H1 (cell line): Measurements from ENCODE around the gene TPSB2. TPM values are rescaled to one million over a fixed set of nuclear protein-coding genes. Genes with fewer than 3 reads are reported as not detected.

Source experiments
- CTCF ChIA-PET: fragments of 300-600 bp; sonication (Branson Sonifier 250); formaldehyde crosslinking; loops from one replicate; lab custom pipeline; 2021; ENCODE audit not compliant: partially characterized antibody; lab: Charles Lee
- POLR2A ChIA-PET: fragments of 300-600 bp; sonication (Branson Sonifier 250); formaldehyde crosslinking; loops from one replicate; lab custom pipeline; 2021; ENCODE audit warnings: inconsistent platforms; ENCODE audit not compliant: partially characterized antibody; lab: Charles Lee
- DNase-seq, 2 experiments: peaks; one replicate each; pipeline versions ENCODE4 v3.0.0 to v3.0.0-alpha.2; 2010 to 2022; ENCODE audit warnings: low spot score in 2 of 2, low read depth in 1 of 2, mixed read lengths in 1 of 2
- FAIRE-seq: peaks from 2 replicates; lab custom pipeline; 2011; peaks lifted over from hg19 to GRCh38; lab: Jason Lieb, UNC
- H2AFZ ChIP-seq: 2 replicates; pipeline ENCODE4 v1.8.1; 2012; ENCODE audit warnings: low read length, inconsistent platforms
- H2AK5ac ChIP-seq: 2 replicates; pipeline ENCODE4 v1.6.1; 2013; ENCODE audit warnings: low read depth, low read length
- H2BK120ac ChIP-seq: replicated peaks from 2 replicates; pipeline ENCODE3; 2013; ENCODE audit warnings: low read depth, low read length, inconsistent platforms
- H2BK12ac ChIP-seq: 2 replicates; pipeline ENCODE4 v1.6.1; 2013; ENCODE audit warnings: low read depth, low read length
- H2BK15ac ChIP-seq: 2 replicates; pipeline ENCODE4 v1.6.1; 2013; ENCODE audit warnings: low read length
- H2BK20ac ChIP-seq: 2 replicates; pipeline ENCODE4 v1.6.1; 2013; ENCODE audit warnings: low read length
- H2BK5ac ChIP-seq: 2 replicates; pipeline ENCODE4 v1.6.1; 2013; ENCODE audit warnings: low read depth, low read length
- H3K14ac ChIP-seq: 2 replicates; pipeline ENCODE4 v1.6.1; 2013; ENCODE audit warnings: inconsistent platforms; ENCODE audit not compliant: insufficient read length
- H3K18ac ChIP-seq: 2 replicates; pipeline ENCODE4 v1.6.1; 2013; ENCODE audit warnings: low read length; ENCODE audit errors: extremely low read depth
- H3K23ac ChIP-seq: 2 replicates; pipeline ENCODE4 v1.6.1; 2013; ENCODE audit warnings: inconsistent platforms; ENCODE audit not compliant: insufficient read length
- H3K23me2 ChIP-seq: 2 replicates; pipeline ENCODE4 v1.6.1; 2013; ENCODE audit warnings: low read depth, low read length
- H3K27ac ChIP-seq: 2 replicates; pipeline ENCODE4 v1.6.1; 2011; ENCODE audit warnings: low read depth, low read length, inconsistent platforms
- H3K27me3 ChIP-seq, 4 experiments: replicated peaks in 1 of 4; 1 replicate in 1 of 4; 2 replicates in 3 of 4; pipeline versions ENCODE4 v1.6.1 to v1.8.1; 2011 to 2013; ENCODE audit warnings: low read length in 3 of 4, mild to moderate bottlenecking in 3 of 4, inconsistent platforms in 2 of 4, mixed read lengths in 2 of 4, moderate library complexity in 1 of 4; ENCODE audit not compliant: control insufficient read depth in 3 of 4, insufficient read depth in 3 of 4; ENCODE audit errors: extremely low read depth in 1 of 4
- H3K36me3 ChIP-seq, 4 experiments: 2 replicates each; pipeline versions ENCODE4 v1.6.1 to v1.8.1; 2011 to 2013; ENCODE audit warnings: mild to moderate bottlenecking in 4 of 4, low read length in 3 of 4, moderate library complexity in 2 of 4, control low read depth in 1 of 4, inconsistent platforms in 1 of 4; ENCODE audit not compliant: insufficient read depth in 4 of 4, control insufficient read depth in 2 of 4
- H3K4ac ChIP-seq: replicated peaks from 2 replicates; pipeline ENCODE3; 2013; ENCODE audit warnings: low read length, low read depth, mixed read lengths, inconsistent platforms; ENCODE audit not compliant: insufficient read length
- H3K4me1 ChIP-seq, 4 experiments: replicated peaks in 1 of 4; 1 replicate in 1 of 4; 2 replicates in 3 of 4; pipeline versions ENCODE4 v1.6.1 to v1.8.1; 2011 to 2013; ENCODE audit warnings: low read length in 3 of 4, inconsistent platforms in 2 of 4, mixed read lengths in 1 of 4; ENCODE audit not compliant: insufficient read depth in 4 of 4, control insufficient read depth in 3 of 4
- H3K4me2 ChIP-seq, 2 experiments: 2 replicates each; pipeline versions ENCODE4 v1.6.1 to v1.8.1; 2011 to 2013; ENCODE audit warnings: low read depth in 2 of 2, low read length in 2 of 2, control low read depth in 1 of 2, inconsistent platforms in 1 of 2, mild to moderate bottlenecking in 1 of 2; ENCODE audit not compliant: insufficient read depth in 1 of 2
- H3K4me3 ChIP-seq, 4 experiments: fragments of 200-600, 300-600 bp in 1 of 4; sonication (generic), shearing (Covaris generic), sonication (Bioruptor Twin) in 1 of 4; 2 replicates each; pipeline versions ENCODE4 v1.5.1 to v1.8.1; 2011 to 2016; ENCODE audit warnings: low read length in 4 of 4, low read depth in 3 of 4, control low read depth in 2 of 4, inconsistent platforms in 2 of 4, mild to moderate bottlenecking in 2 of 4, mixed read lengths in 1 of 4, moderate library complexity in 1 of 4; ENCODE audit not compliant: insufficient read depth in 2 of 4; ENCODE audit errors: extremely low read depth in 1 of 4
- H3K56ac ChIP-seq: replicated peaks from 2 replicates; pipeline ENCODE3; 2013; ENCODE audit warnings: low read depth, mild to moderate bottlenecking, mixed read lengths, low read length, inconsistent platforms; ENCODE audit not compliant: insufficient read length
- H3K79me1 ChIP-seq: 2 replicates; pipeline ENCODE4 v1.6.1; 2013; ENCODE audit warnings: low read depth, low read length, control low read depth
- H3K79me2 ChIP-seq, 2 experiments: 2 replicates each; pipeline versions ENCODE4 v1.6.1 to v1.8.1; 2012 to 2013; ENCODE audit warnings: low read length in 2 of 2, mild to moderate bottlenecking in 2 of 2, inconsistent platforms in 1 of 2; ENCODE audit not compliant: insufficient read depth in 2 of 2, control insufficient read depth in 1 of 2
- H3K9ac ChIP-seq, 4 experiments: replicated peaks in 1 of 4; 1 replicate in 1 of 4; 2 replicates in 3 of 4; pipeline versions ENCODE4 v1.6.1 to v1.8.1; 2011 to 2013; ENCODE audit warnings: low read depth in 3 of 4, low read length in 3 of 4, control low read depth in 2 of 4, mild to moderate bottlenecking in 2 of 4, moderate library complexity in 2 of 4, inconsistent platforms in 1 of 4; ENCODE audit errors: extremely low read depth in 1 of 4
- H3K9me3 ChIP-seq, 2 experiments: 2 replicates each; pipeline versions ENCODE4 v1.6.1 to v1.8.1; 2012 to 2013; ENCODE audit warnings: mild to moderate bottlenecking in 2 of 2, moderate library complexity in 2 of 2, control low read depth in 1 of 2, inconsistent platforms in 1 of 2, low read depth in 1 of 2, low read length in 1 of 2, mixed read lengths in 1 of 2; ENCODE audit not compliant: insufficient read depth in 2 of 2
- H4K20me1 ChIP-seq, 2 experiments: replicated peaks in 1 of 2; 2 replicates each; pipeline versions ENCODE3 to v1.8.1; 2011 to 2013; ENCODE audit warnings: inconsistent platforms in 2 of 2, low read length in 2 of 2, mild to moderate bottlenecking in 1 of 2; ENCODE audit not compliant: insufficient read depth in 2 of 2, control insufficient read depth in 1 of 2
- H4K5ac ChIP-seq: 2 replicates; pipeline ENCODE4 v1.6.1; 2013; ENCODE audit warnings: low read length, low read depth, mixed read lengths, inconsistent platforms; ENCODE audit not compliant: insufficient read length
- H4K8ac ChIP-seq: 2 replicates; pipeline ENCODE4 v1.8.0; 2013; ENCODE audit warnings: mild to moderate bottlenecking, moderate library complexity, low read length, inconsistent platforms; ENCODE audit not compliant: insufficient read depth; ENCODE audit errors: extremely low read depth
- H4K91ac ChIP-seq: replicated peaks from 2 replicates; pipeline ENCODE3; 2013; ENCODE audit warnings: low read length, mixed read lengths, inconsistent platforms; ENCODE audit not compliant: insufficient read length
- BCL11A ChIP-seq, 2 experiments: IDR thresholded peaks; one replicate each; pipeline ENCODE4 v1.6.1; 2011; ENCODE audit warnings: low read depth in 2 of 2, low read length in 2 of 2, mild to moderate bottlenecking in 2 of 2
- CHD1 ChIP-seq: IDR thresholded peaks from 2 replicates; pipeline ENCODE4 v1.6.1; 2012; ENCODE audit warnings: low read depth, low read length, improper control_type of control experiment
- JUND ChIP-seq: IDR thresholded peaks from 2 replicates; pipeline ENCODE4 v1.6.1; 2011; ENCODE audit warnings: mild to moderate bottlenecking, improper control_type of control experiment, low read length
- POLR2A ChIP-seq, 2 experiments: IDR thresholded peaks; 1 replicate in 1 of 2; 2 replicates in 1 of 2; pipeline ENCODE4 v1.6.1; 2011; ENCODE audit warnings: low read depth in 2 of 2, low read length in 2 of 2, mild to moderate bottlenecking in 2 of 2; ENCODE audit errors: control extremely low read depth in 1 of 2
- RAD21 ChIP-seq, 2 experiments: IDR thresholded peaks in 1 of 2; conservative IDR thresholded peaks in 1 of 2; 2 replicates each; pipeline ENCODE4 v1.6.1; 2011; ENCODE audit warnings: low read depth in 2 of 2, low read length in 2 of 2, improper control_type of control experiment in 1 of 2, inconsistent platforms in 1 of 2, mild to moderate bottlenecking in 1 of 2, moderate library complexity in 1 of 2
- RXRA ChIP-seq: IDR thresholded peaks from 2 replicates; pipeline ENCODE4 v1.6.1; 2011; ENCODE audit warnings: low read depth, mild to moderate bottlenecking, low read length, moderate library complexity; ENCODE audit not compliant: insufficient read depth
- TAF1 ChIP-seq: IDR thresholded peaks from 2 replicates; pipeline ENCODE4 v1.6.1; 2011; ENCODE audit warnings: mild to moderate bottlenecking, low read depth, low read length
- YY1 ChIP-seq: IDR thresholded peaks from 2 replicates; pipeline ENCODE4 v1.6.1; 2011; ENCODE audit warnings: low read depth, mild to moderate bottlenecking, low read length
- WGBS, 2 experiments: shearing (Covaris generic) in 1 of 2; methylation state at CpG; one replicate each; pipeline versions ENCODE4 v1.1.6 to v1.1.7; 2013 to 2015; ENCODE audit warnings: low lambda C conversion rate in 2 of 2, mixed read lengths in 2 of 2, inconsistent platforms in 1 of 2, low coverage in 1 of 2, missing lambda C conversion rate in 1 of 2; ENCODE audit not compliant: insufficient replicate concordance in 2 of 2, insufficient coverage in 1 of 2, insufficient read length in 1 of 2; ENCODE audit errors: extremely low coverage in 1 of 2, missing lambda C conversion rate in 1 of 2; 5-methylcytosine and 5-hydroxymethylcytosine counted together
- polyA plus RNA-seq, 7 experiments: library from polyadenylated mRNA; depleted of rRNA in 3 of 7; stranded (reverse) in 5 of 7; unstranded in 2 of 7; fragments of >200 nt in 5 of 7; fragments of 200-250 nt in 2 of 7; gene quantifications; 1 replicate in 5 of 7; 2 replicates in 1 of 7; 4 replicates in 1 of 7; pipeline versions ENCODE4 v1.2.1 to v1.2.3, GENCODE V29; 2011 to 2013; ENCODE audit warnings: missing spikeins in 2 of 7, mixed read lengths in 2 of 7
- total RNA-seq: library from RNA; stranded (reverse); fragmentation: NEBNext Ultra II Directional; extraction: Animal tissue kit (Norgen Biotek cat#: 25700); gene quantifications from 2 replicates; pipeline ENCODE4 v1.2.1, GENCODE V29; 2021
- TF ChIP-seq, protein P1 (sequence below): IDR thresholded peaks from 2 replicates; pipeline ENCODE4 v1.6.1; 2012; ENCODE audit warnings: low read length, inconsistent platforms
- TF ChIP-seq, protein P2 (sequence below): IDR thresholded peaks from 2 replicates; pipeline ENCODE4 v1.6.1; 2011; ENCODE audit warnings: low read depth, mild to moderate bottlenecking, low read length; ENCODE audit not compliant: insufficient read depth

TPSB2 gene
- total and polyA plus RNA-seq, 2 of the 8 experiments (the other 6 are each of a cell fraction or from before 2014, with no cell fraction given): 0.08 TPM; not detected in 1

GRCh38 chr16:1275791-1276579, 46.0 kb upstream of the TPSB2 start:
- H3K4me2 ChIP-seq: no peak overlapping the region
- no peak overlapping the region for H3K27ac ChIP-seq
- 93% methylated on average over 24 of the region's 30 CpGs; no CpG with 5 or more reads in 1 of the 2 experiments for WGBS, 2 experiments
- ChIA-PET POLR2A (interaction anchor here (1.0 to 1.5 kb wide), 4 partner anchors 10 to 42 kb away, joined by 3 read pairs; partner anchors contain the start of gene UBE2I), CTCF (interaction anchor here (0.7 to 1.7 kb wide), 2 partner anchors 8 to 10 kb away, joined by 3 to 5 read pairs; no protein-coding TSS in a partner anchor)
- no peak overlapping the region for H2BK12ac ChIP-seq
- H2BK120ac ChIP-seq: no peak overlapping the region
- no peaks in the 10 kb centered on the region for H3K79me1 ChIP-seq
- peak overlapping the region; percentile 68; the same call in 1 of the 2 replicates for H4K8ac ChIP-seq
- H2BK20ac ChIP-seq: no peak overlapping the region; the same call in 1 of the 2 replicates
- H4K91ac ChIP-seq: no peak overlapping the region
- no peaks in the 10 kb centered on the region for H3K36me3 ChIP-seq
- H2AK5ac ChIP-seq: no peak overlapping the region
- DNase-seq (no peak), FAIRE-seq (no peak)
- no peak overlapping the region for H3K56ac ChIP-seq
- H3K4ac ChIP-seq: no peak overlapping the region
- H3K4me1 ChIP-seq: peaks cover 0 to 11% (median 6%) of the 10 kb centered on the region in 4 experiments; a peak in 6 of 7 replicates
- H4K20me1 ChIP-seq: peaks cover 0 to 2% of the 10 kb centered on the region in 2 experiments
- no peaks in the 10 kb centered on the region for H3K79me2 ChIP-seq
- H2BK15ac ChIP-seq: no peak overlapping the region
- no peak overlapping the region; the same call in 1 of the 2 replicates for H3K18ac ChIP-seq
- H4K5ac ChIP-seq: no peak overlapping the region
- H3K4me3 ChIP-seq: no peak overlapping the region
- no peak overlapping the region for H2BK5ac ChIP-seq
- H3K9ac ChIP-seq: no peak overlapping the region
- H3K23ac ChIP-seq: no peak overlapping the region
- H2AFZ ChIP-seq: no peak overlapping the region
- no peak overlapping the region for H3K14ac ChIP-seq
- H3K9me3 ChIP-seq: no peaks in the 10 kb centered on the region
- peaks cover 3% of the 10 kb centered on the region; the same call in 1 of the 2 replicates for H3K23me2 ChIP-seq
- no peaks in the 10 kb centered on the region for H3K27me3 ChIP-seq
- no peak for TF ChIP-seq CHD1
- no peak for TF ChIP-seq RXRA
- TF ChIP-seq, protein P1, sequence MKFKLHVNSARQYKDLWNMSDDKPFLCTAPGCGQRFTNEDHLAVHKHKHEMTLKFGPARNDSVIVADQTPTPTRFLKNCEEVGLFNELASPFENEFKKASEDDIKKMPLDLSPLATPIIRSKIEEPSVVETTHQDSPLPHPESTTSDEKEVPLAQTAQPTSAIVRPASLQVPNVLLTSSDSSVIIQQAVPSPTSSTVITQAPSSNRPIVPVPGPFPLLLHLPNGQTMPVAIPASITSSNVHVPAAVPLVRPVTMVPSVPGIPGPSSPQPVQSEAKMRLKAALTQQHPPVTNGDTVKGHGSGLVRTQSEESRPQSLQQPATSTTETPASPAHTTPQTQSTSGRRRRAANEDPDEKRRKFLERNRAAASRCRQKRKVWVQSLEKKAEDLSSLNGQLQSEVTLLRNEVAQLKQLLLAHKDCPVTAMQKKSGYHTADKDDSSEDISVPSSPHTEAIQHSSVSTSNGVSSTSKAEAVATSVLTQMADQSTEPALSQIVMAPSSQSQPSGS: no peak
- TF ChIP-seq, protein P2, sequence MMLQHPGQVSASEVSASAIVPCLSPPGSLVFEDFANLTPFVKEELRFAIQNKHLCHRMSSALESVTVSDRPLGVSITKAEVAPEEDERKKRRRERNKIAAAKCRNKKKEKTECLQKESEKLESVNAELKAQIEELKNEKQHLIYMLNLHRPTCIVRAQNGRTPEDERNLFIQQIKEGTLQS: no peak
- TF ChIP-seq RAD21 (IDR thresholded peaks at IDR 0.05 in 1 of 2, conservative IDR thresholded peaks at IDR 0.05 in 1 of 2; ENCODE audit: low read depth in 2 of 2, low read length in 2 of 2): no peak
- no peak for TF ChIP-seq YY1
- TF ChIP-seq BCL11A (IDR thresholded peaks at IDR 0.05; ENCODE audit: low read depth in 2 of 2, low read length in 2 of 2): no peak
- TF ChIP-seq POLR2A (IDR thresholded peaks at IDR 0.05; ENCODE audit: control extremely low read depth in 1 of 2, low read depth in 2 of 2, low read length in 2 of 2): no peak
- TF ChIP-seq TAF1: no peak
- no peak for TF ChIP-seq JUND
